GM19467 (cell line): ENCODE data around the gene CHID1.

Experiments used
- ATAC-seq: cut with Tn5 transposase; IDR thresholded peaks from one replicate; pipeline ENCODE4 v1.9.1; 2021; ENCODE audit warnings: mild to moderate bottlenecking, moderate library complexity; ENCODE audit not compliant: unreplicated experiment

The CHID1 gene

DNA sequence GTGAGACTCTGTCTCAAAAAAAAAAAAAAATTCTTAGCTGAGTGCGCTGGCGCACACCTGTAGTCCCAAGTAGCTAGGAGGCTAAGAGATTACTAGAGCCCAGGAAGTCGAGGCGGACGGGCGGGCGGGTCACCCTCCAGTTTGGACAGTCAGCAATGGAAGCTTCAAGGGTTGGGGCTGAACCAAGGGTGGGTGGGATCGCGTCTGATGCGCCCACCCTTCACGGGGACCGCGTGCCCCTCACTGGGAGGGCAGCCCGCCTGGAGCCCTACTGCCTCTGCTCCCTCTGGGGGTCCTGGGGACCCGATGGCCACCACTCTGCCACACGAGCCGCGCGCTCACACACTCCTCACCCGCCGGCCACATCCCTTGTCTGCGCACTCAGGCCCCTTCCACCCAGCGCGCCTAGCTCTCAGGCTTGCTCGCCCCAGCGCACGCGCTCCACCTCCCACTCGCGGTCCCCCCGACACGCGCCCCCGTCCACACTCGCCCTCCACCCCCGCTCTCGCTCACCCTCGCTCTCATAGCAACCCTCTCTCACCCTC, 494 bp downstream of the CHID1 start:
- peak; percentile 9 for ATAC-seq

DNA sequence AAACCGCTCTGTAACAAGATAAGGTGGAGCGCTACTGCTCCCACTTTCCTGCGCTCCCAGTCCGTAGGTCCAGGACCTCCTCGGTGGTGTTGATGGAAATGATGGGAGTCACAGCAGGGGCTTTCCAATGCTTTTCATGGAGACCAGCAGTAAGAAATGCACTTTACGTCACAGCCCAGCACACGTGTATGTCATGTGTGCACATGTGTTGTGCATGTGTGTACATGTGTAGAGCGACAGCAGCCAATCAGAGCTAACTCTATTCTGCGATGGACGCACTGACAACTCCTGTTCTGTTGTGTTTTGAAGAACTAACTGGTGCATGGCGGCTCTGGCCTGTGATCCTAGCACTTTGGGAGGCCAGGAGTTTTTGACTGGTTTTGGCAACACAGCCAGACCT, 1.2 kb downstream of the CHID1 start:
- ATAC-seq: no peak

DNA sequence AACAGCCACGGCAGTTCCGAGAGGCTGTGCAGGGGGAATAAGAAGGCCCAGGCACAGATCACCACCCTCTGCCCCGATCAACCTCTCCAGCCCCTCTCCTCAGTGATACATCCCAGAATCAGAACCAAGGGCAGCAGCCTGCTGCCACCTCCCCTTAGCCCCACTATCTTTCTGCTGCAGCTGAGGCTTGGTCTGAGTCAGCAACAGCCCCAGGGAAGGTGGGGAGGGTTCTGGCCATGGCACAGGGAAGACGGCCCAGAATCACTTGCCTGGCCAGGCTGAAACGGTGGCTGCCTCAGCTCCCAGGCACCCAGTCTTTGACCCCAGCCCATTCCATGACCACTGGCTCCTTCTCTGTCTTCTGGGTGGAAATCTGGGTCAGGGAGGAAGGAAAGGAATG, 2.3 kb downstream of the CHID1 start:
- no peak for ATAC-seq

DNA sequence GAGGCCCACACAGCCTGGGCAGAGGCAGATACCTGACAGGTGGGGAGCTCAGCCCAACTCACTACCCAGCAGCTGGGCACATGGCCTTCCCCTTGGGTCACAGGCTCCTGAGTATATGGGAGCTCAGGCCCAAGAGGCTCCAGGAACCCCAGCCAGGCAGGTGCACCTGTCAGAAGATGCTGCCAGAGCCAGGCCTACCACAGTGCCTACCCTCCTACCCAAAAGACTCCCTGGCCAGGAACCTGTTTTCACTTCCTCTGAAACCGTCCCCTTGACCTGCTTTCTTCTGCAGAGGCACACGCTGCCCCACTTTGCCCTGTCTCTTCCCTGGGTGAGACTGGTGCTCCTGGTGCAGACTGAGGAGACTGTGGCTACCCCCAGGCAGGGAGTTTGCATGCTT, 2.9 kb downstream of the CHID1 start:
- no peak for ATAC-seq

DNA sequence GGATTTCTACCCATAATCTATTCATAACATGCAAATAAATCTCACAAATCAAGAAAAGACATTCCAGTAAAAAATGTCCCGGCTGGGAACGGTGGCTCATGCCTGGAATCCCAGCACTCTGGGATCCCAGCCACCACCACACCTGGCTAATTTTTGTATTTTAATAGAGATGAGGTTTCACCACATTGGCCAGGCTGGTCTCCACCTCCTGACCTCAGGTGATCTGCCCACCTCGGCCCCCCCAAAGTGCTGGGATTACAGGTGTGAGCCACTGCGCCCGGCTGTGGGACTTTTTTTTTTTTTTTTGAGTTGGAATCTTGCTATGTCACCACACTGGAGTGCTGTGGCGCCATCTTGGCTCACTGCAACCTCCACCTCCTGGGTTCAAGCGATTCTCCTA, 4.7 kb downstream of the CHID1 start:
- ATAC-seq: no peak

DNA sequence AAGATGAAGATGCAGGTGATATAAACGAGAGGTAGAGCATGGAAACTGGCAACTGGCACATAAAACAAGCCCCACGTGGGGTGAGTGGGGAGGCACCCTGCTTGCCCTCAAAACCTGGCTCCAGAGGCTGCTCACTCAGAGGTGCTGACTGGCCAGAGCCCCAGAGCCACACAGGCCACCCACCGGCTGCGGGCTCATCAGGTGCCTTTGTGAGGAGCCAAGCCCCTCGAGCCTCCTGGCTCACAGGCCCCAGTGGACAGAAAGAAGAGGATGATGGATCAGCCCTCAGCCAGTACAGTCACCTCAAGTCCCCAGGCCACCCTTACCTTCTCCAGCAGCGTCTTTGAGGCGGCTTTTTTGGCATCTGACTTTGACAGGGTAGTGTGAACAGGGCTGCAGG, 6.2 kb downstream of the CHID1 start:
- ATAC-seq: no peak

DNA sequence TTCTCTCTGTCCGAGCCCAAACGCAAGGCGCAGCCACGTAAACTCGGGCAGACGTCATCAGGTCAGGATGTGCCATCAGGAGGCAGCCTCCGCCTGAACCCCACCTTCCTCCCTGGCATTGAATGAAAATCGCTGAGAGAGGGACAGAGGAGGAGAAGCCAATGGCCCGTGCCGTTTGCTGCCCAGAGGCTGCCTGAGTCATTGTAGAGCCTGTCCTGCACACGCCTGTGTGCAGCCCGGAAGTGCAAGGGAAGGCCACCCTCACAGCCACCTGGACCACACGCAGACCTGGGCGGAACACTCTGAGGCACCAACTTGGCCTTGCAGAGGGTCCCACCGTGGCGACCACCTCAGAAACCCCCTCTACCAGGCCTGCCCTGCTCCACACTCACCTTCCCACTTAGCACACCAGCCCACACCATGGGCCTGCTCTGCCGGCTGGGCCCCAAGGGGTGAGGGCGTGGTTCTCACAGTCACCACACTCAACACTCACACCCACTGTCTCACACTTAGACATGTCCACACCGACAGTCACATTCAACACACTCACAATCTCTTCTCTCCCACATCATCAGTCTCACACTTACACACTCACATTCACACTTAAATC, 9.1 kb downstream of the CHID1 start:
- no peak for ATAC-seq

DNA sequence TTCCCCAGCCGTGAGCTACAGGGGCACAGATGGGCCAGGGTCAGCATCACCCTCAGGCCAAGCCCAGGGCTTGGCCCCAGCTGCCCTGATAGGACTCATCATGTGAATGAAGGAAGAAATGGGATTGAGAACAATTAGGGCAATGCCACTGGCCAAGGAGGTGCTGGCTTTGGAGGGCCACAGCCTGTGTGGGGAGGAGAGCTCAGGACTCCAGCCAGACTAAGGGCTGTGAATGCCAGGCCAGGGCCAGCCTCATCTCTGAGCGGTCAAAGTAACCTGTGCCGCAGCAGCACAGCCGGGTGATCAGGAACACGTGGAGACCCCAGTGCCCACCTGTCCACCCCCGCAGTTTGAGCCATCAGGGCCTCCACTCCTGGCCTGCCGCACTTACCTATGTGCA, 10.1 kb downstream of the CHID1 start:
- no peak for ATAC-seq

DNA sequence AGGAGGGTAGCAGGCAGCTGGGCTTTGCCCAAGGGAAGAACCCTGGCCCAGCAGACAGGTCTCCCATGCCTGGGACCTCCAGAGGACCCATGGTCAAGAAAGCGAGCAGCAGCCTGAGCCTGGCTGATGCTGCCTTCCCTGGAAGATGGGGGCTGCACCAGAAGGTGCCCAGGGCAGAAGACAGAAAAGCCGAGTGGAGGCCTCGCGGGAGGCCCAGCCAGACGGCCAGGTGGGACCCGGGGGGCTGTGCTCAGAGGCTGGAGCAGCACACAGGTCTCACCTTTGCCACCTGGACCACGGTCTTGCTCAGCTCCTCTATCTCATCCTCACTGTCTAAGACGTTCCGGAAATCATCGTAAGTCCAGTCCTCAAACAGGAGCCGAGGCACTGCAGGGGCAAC, 10.9 kb downstream of the CHID1 start:
- ATAC-seq: no peak

DNA sequence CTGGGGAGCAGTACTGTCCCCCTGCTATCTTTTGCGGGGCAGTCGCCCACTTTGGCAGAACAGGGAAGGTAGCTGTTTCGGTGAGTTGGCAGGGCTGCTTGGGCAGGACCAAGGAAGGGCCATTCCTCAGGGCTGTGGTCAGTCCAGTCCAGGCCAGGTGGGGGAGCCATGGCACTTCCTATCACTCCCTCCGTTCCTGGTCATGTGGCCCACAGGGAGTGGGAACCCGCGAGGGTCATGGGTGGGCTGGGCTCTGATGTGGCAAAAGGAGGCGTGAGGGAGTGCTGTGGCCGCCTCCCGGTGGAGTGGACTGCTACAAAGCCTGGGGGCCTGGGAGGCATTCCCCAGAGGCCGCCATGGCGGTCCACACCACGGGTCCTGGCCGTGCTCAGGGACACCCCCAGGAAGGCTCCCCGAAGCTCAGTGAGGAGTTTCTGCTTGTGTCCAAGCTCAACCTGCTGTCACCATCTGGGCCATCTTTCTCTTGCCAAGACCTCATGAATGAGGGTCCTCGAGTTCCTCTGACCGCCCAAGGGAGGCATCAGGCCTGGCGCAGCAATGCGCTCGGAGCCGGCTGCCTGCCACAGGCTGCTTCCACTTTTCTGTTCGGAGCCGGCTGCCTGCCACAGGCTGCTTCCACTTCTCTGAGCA, 11.9 kb downstream of the CHID1 start:
- ATAC-seq: no peak

DNA sequence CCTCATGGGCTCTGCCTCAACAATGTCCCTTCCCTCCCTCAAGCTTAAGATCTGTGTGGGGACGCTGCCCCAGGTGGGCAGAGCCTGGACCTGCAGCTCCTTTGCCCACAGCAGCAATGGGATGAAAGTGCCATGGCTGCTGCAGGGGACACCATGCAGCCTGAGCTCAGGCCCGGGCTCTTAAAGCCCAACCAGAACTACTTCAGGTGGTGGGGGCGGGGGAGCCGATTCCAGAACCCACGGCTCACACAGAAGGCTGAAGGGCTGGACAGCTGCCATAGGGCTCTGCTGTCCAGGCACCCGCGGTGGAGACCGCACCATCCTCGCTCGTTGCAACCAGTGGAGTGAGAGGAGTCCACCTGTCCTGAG, 12.5 kb downstream of the CHID1 start:
- ATAC-seq: no peak

DNA sequence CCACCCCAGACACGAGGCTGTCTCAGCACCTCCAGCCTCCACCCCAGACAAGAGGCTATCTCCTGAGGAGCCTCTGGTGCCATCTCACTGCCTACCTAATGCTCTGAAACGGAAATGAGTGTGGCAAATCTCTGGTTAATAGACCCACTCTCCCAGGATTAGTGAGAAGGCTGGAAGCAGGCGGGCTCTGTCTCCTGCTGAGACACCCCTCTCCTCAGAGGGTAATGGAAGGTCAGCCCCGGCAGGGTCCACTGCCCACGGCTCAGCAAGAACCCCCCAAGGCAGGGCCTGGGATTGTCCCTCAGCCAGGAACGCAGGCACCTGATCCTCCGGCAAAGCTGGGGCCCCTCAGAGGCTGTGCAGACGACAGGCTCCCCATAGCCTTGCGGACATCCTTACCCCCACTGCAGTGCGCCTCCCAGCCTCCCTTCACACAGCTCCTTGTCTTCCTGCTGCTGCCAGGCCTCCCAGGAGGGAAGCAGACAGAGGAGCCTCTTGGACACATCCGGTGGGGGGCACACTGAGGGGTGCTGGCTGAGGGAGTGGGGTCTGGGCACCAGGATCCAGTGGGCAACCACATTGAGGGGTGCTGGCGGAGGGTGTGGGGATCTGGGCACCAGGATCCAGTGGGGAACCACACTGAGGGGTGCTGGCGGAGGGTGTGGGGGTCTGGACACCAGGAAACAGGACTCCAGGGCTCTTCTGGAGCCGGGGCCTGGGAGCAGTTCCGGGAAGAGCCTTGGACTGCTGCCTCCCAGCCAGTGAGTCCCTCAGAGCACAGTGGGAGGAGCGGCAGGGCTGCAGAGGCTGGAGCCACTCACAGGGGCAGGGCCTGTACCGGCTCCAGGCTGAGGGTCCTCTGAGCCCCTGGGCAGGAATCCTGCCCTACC, 13.1 kb downstream of the CHID1 start:
- ATAC-seq: no peak

DNA sequence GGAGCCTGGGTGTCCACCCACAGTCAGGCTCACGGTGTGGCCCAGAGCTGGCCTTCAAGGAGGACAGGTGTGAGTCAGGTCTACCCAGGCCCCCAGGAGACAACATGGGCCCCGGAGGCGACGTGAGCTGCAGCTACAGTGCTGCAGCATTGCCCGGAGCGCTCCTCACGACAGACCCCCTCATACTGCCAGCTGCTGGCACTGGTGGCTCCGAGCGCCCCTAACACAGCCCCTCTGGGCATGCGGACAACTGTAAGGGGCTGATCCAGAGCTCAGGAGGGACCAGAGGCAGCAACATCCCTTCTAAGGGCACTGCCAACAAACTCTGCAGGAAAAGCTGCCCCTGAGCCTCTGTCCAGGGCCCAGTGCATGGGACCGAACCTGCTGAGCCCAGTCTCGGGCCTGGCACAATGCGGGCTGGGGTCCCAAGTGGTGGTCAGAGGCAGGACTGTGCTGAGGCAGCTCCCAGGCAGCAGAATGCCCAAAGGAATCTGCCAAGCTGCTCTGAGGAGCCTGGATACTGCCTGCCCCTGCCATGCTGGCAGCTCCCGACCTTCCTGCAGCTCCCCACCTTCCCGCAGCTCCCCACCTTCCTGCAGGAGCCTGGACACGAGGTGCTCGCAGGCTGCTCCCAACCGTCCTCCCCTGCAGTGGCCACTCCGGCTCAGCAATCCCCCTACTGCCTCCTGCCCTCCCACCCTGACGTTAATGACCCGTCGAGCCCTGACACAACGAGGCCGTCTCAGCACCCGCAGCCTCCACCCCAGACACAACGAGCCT, 15.1 kb downstream of the CHID1 start:
- ATAC-seq: no peak

DNA sequence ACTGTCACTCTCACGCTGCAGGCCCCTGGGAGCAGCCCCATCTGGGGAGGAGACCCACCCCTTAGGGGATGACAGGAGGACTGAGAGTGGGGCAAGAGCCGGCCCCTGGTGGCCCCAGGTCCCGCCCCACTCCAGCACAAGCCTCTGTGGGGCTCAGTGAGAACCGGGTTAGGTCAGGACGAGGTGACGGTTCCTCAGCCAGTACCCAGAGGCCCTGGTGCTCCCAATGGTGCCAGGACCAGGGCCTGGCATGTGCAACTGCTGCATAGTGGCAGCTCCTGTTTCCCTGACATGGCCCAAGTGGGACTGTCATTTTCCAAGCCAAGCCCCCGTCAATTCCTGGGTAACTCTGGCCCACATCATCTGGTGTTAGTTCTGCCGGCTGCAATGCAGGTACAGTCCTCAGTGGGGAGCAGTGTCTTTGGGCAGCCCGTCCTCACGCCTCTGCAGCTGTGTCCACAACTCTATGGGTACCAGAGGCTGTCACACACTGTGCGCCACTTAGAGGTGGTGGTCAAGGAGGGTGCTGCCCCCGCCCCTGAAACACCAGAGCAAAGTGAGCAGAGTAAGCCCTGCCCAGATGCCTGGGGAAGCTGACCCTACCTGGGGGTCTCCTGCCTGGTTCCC, 15.9 kb downstream of the CHID1 start:
- no peak for ATAC-seq

DNA sequence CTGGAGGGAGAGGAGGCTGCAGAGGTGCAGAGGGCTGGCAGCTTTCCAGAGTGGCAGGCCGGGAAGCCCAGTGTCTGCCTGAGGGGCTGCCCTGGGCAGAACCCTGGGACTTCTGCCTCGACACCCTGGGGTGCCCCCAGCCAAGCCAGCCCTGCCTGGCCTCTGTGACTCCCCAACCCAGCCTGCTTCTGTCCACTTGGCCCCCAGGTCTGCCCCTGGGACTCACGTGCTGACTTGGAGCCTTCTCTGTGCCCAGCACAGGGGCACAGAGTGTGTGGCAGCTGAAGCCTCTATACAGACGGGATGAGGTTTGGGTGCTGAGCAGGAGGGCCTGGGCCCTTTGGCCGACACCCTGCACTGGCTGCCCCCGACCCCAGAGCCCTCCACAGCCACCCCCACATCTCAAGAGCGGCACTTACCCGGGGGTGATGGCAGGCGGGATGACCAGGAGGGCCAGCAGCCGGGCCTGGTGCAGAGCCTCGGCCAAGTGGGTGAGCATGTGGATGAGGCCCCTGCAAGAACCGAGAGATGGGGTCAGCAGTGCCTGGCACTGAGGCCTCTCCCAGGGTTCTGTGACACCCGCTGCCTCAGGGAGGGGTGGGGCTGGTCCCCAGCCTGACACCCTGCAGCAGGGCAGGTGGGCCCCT, 17.5 kb downstream of the CHID1 start:
- no peak for ATAC-seq

DNA sequence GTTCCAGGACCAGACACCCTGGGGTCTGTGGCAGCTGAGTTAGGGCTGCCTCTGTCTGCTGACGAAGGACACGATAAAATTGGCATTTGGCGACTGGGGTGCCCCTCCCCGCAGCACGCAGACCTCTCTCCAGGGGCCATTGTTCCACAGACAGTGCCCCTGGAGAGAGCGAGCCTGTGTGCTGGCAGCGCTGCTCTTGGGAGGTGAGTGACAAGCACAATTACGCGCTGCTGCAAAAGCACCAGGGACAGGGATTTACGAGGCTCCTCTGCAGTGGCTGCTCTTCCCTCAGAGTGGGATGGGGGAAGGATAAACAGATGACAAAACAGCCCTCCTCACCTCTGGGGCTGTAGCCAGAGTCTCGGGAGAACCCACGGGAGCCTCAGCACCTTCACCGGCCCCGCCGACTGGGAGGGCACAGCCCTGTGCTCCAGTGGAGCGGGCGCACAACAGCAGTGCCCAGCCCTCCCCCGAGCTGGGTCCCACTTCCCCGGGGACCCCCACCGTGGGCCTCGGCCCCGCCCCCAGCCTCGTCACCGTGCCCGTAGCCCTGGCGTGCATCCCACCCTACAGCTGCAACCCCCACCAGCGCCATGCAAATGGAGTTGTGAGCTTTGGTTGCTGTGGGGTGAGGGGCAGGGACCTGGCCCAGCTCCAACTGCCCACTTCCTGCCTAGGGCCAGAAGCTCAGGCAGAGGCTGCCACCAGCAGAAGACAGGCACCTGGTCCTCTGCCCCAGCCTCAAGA, 19.6 kb downstream of the CHID1 start:
- ATAC-seq: no peak

DNA sequence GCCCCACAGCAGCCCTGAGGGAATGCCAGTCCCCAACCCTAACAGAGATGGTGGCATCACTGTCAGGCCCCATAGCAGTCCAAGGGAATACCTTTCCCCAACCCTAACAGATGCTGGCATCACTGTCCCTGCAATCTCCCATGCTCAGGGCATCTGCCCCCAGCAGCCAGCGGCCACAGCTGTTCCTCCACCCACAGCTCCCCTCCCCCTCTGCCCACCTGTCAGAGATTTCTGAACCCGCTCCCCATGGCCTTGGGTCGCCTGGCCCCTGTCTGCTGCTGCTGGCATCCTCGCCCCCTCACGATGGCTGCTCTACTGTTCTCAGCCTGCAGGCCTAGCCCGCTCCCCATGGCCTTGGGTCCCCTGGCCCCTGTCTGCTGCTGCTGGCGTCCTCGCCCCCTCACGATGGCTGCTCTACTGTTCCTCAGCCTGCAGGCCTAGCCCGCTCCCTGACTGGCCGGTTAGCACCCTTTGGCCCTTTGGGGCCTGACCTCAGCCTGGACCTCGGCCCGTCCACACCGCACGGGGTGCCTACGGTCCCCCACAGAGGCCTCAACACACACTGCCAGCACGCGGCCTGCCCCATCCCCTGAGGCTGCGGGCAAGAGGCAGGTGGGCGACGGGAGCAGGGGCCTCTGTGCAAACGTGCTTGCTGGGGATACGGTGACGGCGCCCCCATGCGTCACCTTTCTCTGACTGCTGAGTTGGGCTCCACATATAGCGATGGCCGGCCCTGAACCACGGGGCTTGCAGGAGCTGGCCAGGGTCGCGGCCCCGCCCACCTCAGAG, 20.7 kb downstream of the CHID1 start:
- no peak for ATAC-seq

DNA sequence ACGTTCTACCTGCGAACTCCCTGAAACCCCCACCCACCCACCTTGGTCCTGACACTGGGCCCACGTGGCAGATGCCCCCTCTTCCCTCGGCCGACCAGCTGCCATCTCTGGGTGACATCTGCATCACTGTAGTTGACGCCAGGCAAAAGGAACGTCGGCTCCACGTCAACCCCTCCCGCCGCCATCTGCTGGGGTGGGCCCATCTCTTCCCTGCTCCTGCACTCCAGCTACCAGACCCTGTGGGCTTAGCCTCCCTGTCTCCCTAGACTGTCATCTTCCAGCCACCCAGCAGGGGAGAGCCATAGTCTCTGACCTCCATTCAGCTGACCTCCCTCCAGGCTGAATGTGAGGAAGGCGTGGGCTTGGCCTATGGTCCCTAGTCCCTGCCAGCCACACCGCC, 21.4 kb downstream of the CHID1 start:
- no peak for ATAC-seq
